Neural cell (in vitro differentiated cells): ENCODE results near the gene NT5E.

ENCODE experiments used
- CTCF ChIP-seq: fragments of 450-650 bp; IDR thresholded peaks from 2 replicates; pipeline ENCODE4 v1.5.1; 2014; ENCODE audit warnings: antibody characterized with exemption, mild to moderate bottlenecking, moderate library complexity; ENCODE audit not compliant: poor library complexity, severe bottlenecking
- EZH2 ChIP-seq: fragments of 200-600, 300-800 bp; shearing (Covaris generic), sonication (generic); IDR thresholded peaks from 2 replicates; pipeline ENCODE4 v1.6.1; 2014; ENCODE audit warnings: antibody characterized with exemption, low read length, borderline replicate concordance, mild to moderate bottlenecking; ENCODE audit not compliant: insufficient read depth, poor library complexity, severe bottlenecking
- MXI1 ChIP-seq: fragments of 450-650 bp; conservative IDR thresholded peaks from 2 replicates; pipeline ENCODE4 v1.6.1; 2014; ENCODE audit warnings: antibody characterized with exemption, mild to moderate bottlenecking; ENCODE audit not compliant: poor library complexity, severe bottlenecking
- POLR2AphosphoS5 ChIP-seq: IDR thresholded peaks from 2 replicates; pipeline ENCODE4 v1.6.1; 2012
- RAD21 ChIP-seq: fragments of 450-650 bp; conservative IDR thresholded peaks from 2 replicates; pipeline ENCODE4 v1.6.1; 2014; ENCODE audit warnings: antibody characterized with exemption, mild to moderate bottlenecking, moderate library complexity
- REST ChIP-seq: IDR thresholded peaks from 2 replicates; pipeline ENCODE4 v1.6.1; 2012; ENCODE audit warnings: borderline replicate concordance
- SMC3 ChIP-seq: fragments of 450-650 bp; conservative IDR thresholded peaks from 2 replicates; pipeline ENCODE4 v1.6.1; 2014; ENCODE audit warnings: antibody characterized with exemption, mild to moderate bottlenecking, moderate library complexity; ENCODE audit not compliant: poor library complexity

- no peak for TF ChIP-seq CTCF
- TF ChIP-seq SMC3 = no peak
- TF ChIP-seq RAD21 = no peak
- no peak for TF ChIP-seq EZH2
- TF ChIP-seq POLR2AphosphoS5 = no peak
- TF ChIP-seq REST = no peak
- TF ChIP-seq MXI1 = no peak
Measured at GRCh38 chr6:85476532-85476931, 26.6 kb downstream of the NT5E start.
